Gastroesophageal sphincter (tissue), 3 donors: Measurements from ENCODE around the gene JDP2.

Source experiments
- EP300 ChIP-seq: sonication (generic); formaldehyde crosslinking; IDR thresholded peaks from one replicate; pipeline ENCODE4 v1.6.1; 2017; ENCODE audit warnings: antibody characterized with exemption, mild to moderate bottlenecking
- POLR2AphosphoS5 ChIP-seq: sonication (generic); formaldehyde crosslinking; IDR thresholded peaks from one replicate; pipeline ENCODE4 v1.6.1; 2017; ENCODE audit warnings: antibody characterized with exemption
- TF ChIP-seq, protein P1 (sequence below), 4 experiments: fragments of 200-600 bp in 2 of 4; fragments of 450-650 bp in 2 of 4; sonication (generic) in 1 of 4; IDR thresholded peaks; one replicate each; pipeline ENCODE4 v1.5.1; 2017 to 2019; ENCODE audit warnings: antibody characterized with exemption in 4 of 4, mild to moderate bottlenecking in 2 of 4, moderate library complexity in 2 of 4

DNA sequence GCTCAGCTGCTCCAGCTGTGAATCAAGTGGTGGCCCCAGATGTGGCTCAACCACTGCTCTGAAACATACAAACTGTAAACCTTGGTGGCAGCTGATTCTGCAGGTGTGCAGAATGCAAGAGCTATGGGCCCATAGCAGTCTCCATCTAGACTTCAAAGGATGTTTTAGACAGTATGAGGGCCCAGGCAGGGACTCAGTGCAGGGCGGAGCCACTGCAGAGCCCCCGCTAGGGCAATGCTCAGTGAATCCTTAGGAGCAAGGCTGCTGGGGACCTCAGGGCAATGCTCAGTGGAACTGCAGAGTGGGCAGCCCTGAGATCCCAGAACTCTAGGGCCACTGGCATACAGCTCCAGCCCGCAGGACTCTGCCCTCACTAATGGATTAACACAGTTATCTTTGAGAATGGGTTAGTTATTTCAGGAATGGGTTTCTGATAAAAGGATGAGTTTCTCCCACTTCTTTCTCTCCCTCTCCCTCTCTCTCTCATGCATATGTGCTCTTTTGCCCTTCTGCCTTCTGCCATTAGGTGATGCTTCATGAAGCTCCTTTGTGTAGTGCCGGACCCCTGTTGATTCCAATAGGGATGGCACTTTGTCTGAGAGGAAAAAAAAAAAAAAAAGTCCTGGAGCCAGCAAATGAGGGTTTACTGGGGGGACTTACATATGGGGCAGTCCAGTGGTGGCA is 48.4 kb upstream of the JDP2 start:
- TF ChIP-seq POLR2AphosphoS5 (no peak), EP300 (no peak)
- TF ChIP-seq, protein P1, sequence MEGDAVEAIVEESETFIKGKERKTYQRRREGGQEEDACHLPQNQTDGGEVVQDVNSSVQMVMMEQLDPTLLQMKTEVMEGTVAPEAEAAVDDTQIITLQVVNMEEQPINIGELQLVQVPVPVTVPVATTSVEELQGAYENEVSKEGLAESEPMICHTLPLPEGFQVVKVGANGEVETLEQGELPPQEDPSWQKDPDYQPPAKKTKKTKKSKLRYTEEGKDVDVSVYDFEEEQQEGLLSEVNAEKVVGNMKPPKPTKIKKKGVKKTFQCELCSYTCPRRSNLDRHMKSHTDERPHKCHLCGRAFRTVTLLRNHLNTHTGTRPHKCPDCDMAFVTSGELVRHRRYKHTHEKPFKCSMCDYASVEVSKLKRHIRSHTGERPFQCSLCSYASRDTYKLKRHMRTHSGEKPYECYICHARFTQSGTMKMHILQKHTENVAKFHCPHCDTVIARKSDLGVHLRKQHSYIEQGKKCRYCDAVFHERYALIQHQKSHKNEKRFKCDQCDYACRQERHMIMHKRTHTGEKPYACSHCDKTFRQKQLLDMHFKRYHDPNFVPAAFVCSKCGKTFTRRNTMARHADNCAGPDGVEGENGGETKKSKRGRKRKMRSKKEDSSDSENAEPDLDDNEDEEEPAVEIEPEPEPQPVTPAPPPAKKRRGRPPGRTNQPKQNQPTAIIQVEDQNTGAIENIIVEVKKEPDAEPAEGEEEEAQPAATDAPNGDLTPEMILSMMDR (IDR thresholded peaks at IDR 0.05): no peak
